ENCODE data around the gene MFAP2.

The MFAP2 gene

GRCh38 chr1:16982902-16983301 is 2.5 kb upstream of the MFAP2 start:
- Histone ChIP-seq H3K9ac (ENCODE audit: low read length) (no peak overlapping the region), H3K4me3 (ENCODE audit: insufficient read depth, low read length, poor library complexity, severe bottlenecking) (no peak overlapping the region), H3K79me2 (ENCODE audit: insufficient read depth, low read length) (no peaks in the 10 kb centered on the region), H3K9me2 (replicated peaks; ENCODE audit: insufficient read depth, low read length) (no peaks in the 10 kb centered on the region), H3F3A (ENCODE audit: insufficient read depth) (no peaks in the 10 kb centered on the region), H4K20me1 (ENCODE audit: low read depth, low read length) (no peaks in the 10 kb centered on the region), H3K36me3 (ENCODE audit: low read length) (no peaks in the 10 kb centered on the region), H3K9me3 (ENCODE audit: insufficient read depth, low read length) (no peaks in the 10 kb centered on the region), H3K4me2 (ENCODE audit: low read depth, low read length, poor library complexity, severe bottlenecking) (no peak overlapping the region), H3K27ac (ENCODE audit: low read depth, low read length) (no peak overlapping the region), H3K27me3 (ENCODE audit: low read length) (no peaks in the 10 kb centered on the region), H2AFZ (ENCODE audit: low read depth, low read length, severe bottlenecking) (no peak overlapping the region)
- TF ChIP-seq CTCF (IDR thresholded peaks at IDR 0.05; ENCODE audit: insufficient read depth, low read length, poor library complexity, severe bottlenecking) = no peak
- no peak for TF ChIP-seq EZH2phosphoT487 (conservative IDR thresholded peaks at IDR 0.05; ENCODE audit: low read length)

DNA sequence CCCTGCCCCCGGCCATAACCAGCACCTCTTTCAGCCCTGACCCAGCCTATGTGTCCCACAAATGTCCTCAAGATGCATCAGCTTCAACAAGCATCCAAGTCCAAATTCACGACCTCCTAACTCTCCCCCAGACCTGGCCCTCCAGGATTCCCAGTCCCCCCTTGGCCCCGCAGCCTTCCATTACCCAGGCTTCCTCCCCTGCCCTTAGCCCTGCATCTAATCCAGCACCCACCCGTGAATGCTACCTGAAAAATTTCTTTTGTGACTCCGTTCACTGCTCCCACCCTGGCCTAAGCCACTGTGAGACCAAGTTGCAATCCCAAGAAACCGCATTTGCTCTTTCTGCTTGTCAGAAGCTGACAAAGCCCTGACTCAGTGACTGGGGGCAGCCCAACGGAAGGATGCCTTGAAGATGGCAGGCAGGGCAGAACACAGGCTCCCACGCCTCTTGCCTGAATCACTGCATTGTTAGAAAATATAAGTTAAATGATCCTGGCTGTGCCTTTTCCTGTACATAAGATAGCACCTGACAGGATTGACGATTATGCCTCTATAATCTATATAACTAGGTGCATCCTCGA is 939 bp upstream of the MFAP2 start:
- H2AFZ ChIP-seq (ENCODE audit: low read depth, low read length, severe bottlenecking) = no peak overlapping the region
- no peaks in the 10 kb centered on the region for H3K9me2 ChIP-seq (replicated peaks; ENCODE audit: insufficient read depth, low read length)
- no peaks in the 10 kb centered on the region for H4K20me1 ChIP-seq (ENCODE audit: low read depth, low read length)
- no peaks in the 10 kb centered on the region for H3K79me2 ChIP-seq (ENCODE audit: insufficient read depth, low read length)
- no peak overlapping the region for H3K4me2 ChIP-seq (ENCODE audit: low read depth, low read length, poor library complexity, severe bottlenecking)
- no peak overlapping the region for H3K9ac ChIP-seq (ENCODE audit: low read length)
- TF ChIP-seq EZH2phosphoT487 (conservative IDR thresholded peaks at IDR 0.05; ENCODE audit: low read length) = no peak
- no peak for TF ChIP-seq CTCF (IDR thresholded peaks at IDR 0.05; ENCODE audit: insufficient read depth, low read length, poor library complexity, severe bottlenecking)
- H3F3A ChIP-seq (ENCODE audit: insufficient read depth) = no peaks in the 10 kb centered on the region
- H3K36me3 ChIP-seq (ENCODE audit: low read length) = no peaks in the 10 kb centered on the region
- H3K9me3 ChIP-seq (ENCODE audit: insufficient read depth, low read length) = no peaks in the 10 kb centered on the region
- no peaks in the 10 kb centered on the region for H3K27me3 ChIP-seq (ENCODE audit: low read length)
- H3K4me3 ChIP-seq (ENCODE audit: insufficient read depth, low read length, poor library complexity, severe bottlenecking) = no peak overlapping the region
- H3K27ac ChIP-seq (ENCODE audit: low read depth, low read length) = no peak overlapping the region

- no peak overlapping the region for H3K4me3 ChIP-seq (ENCODE audit: insufficient read depth, low read length, poor library complexity, severe bottlenecking)
- no peaks in the 10 kb centered on the region for H3K9me2 ChIP-seq (replicated peaks; ENCODE audit: insufficient read depth, low read length)
- H3K27ac ChIP-seq (ENCODE audit: low read depth, low read length) = no peak overlapping the region
- H3K27me3 ChIP-seq (ENCODE audit: low read length) = no peaks in the 10 kb centered on the region
- H3F3A ChIP-seq (ENCODE audit: insufficient read depth) = no peaks in the 10 kb centered on the region
- H4K20me1 ChIP-seq (ENCODE audit: low read depth, low read length) = no peaks in the 10 kb centered on the region
- H3K9me3 ChIP-seq (ENCODE audit: insufficient read depth, low read length) = no peaks in the 10 kb centered on the region
- H2AFZ ChIP-seq (ENCODE audit: low read depth, low read length, severe bottlenecking) = no peak overlapping the region
- H3K4me2 ChIP-seq (ENCODE audit: low read depth, low read length, poor library complexity, severe bottlenecking) = no peak overlapping the region
- TF ChIP-seq EZH2phosphoT487 (conservative IDR thresholded peaks at IDR 0.05; ENCODE audit: low read length) (no peak), CTCF (IDR thresholded peaks at IDR 0.05; ENCODE audit: insufficient read depth, low read length, poor library complexity, severe bottlenecking) (no peak)
- no peaks in the 10 kb centered on the region for H3K36me3 ChIP-seq (ENCODE audit: low read length)
- H3K79me2 ChIP-seq (ENCODE audit: insufficient read depth, low read length) = no peaks in the 10 kb centered on the region
- H3K9ac ChIP-seq (ENCODE audit: low read length) = no peak overlapping the region
These were observed 719 bp downstream of the MFAP2 start for GRCh38 chr1:16979475-16980327.

Data from SU-DHL-6 (cell line).